Stimulated activated CD8-positive, alpha-beta memory T cell treated with anti-CD3 and anti-CD28 coated beads, Interleukin-4, amount 100 ng/mL, for 48 hours (primary cell): ENCODE results near the gene AUTS2.

Experiments
- DNase-seq: peaks from one replicate; pipeline ENCODE4 v3.0.0-alpha.2; 2020

AUTS2 gene

GRCh38 chr7:70015353-70015752 is 417.1 kb downstream of the AUTS2 start:
- no peak for DNase-seq

GRCh38 chr7:70016044-70016770 is 417.9 kb downstream of the AUTS2 start:
- no peak for DNase-seq

- DNase-seq, result no peak
Observed at GRCh38 chr7:70017357-70017756, 419.1 kb downstream of the AUTS2 start.

GRCh38 chr7:70018700-70019099 is 420.4 kb downstream of the AUTS2 start:
- DNase-seq, result no peak

- DNase-seq, result no peak
Observed at GRCh38 chr7:70027867-70028266, 429.6 kb downstream of the AUTS2 start.

- no peak for DNase-seq
Observed at GRCh38 chr7:70028620-70029019, 430.3 kb downstream of the AUTS2 start.

- no peak for DNase-seq
Observed at GRCh38 chr7:70029993-70030392, 431.7 kb downstream of the AUTS2 start.

GRCh38 chr7:70030745-70031144 is 432.5 kb downstream of the AUTS2 start:
- DNase-seq, result no peak

GRCh38 chr7:70031245-70031644 is 433.0 kb downstream of the AUTS2 start:
- no peak for DNase-seq

GRCh38 chr7:70032649-70033048 is 434.4 kb downstream of the AUTS2 start:
- no peak for DNase-seq

GRCh38 chr7:70033226-70033625 is 435.0 kb downstream of the AUTS2 start:
- no peak for DNase-seq

- no peak for DNase-seq
Observed at GRCh38 chr7:70034999-70035398, 436.7 kb downstream of the AUTS2 start.

- DNase-seq, result no peak
Observed at GRCh38 chr7:70035519-70035918, 437.2 kb downstream of the AUTS2 start.

- DNase-seq, result no peak
Observed at GRCh38 chr7:70035955-70036354, 437.7 kb downstream of the AUTS2 start.

GRCh38 chr7:70036695-70037094 is 438.4 kb downstream of the AUTS2 start:
- no peak for DNase-seq

GRCh38 chr7:70037171-70037933 is 439.1 kb downstream of the AUTS2 start:
- no peak for DNase-seq

GRCh38 chr7:70040051-70040450 is 441.8 kb downstream of the AUTS2 start:
- DNase-seq, result no peak

- DNase-seq, result no peak
Observed at GRCh38 chr7:70040970-70041766, 442.9 kb downstream of the AUTS2 start.

- no peak for DNase-seq
Observed at GRCh38 chr7:70042533-70042932, 444.3 kb downstream of the AUTS2 start.

GRCh38 chr7:70043015-70043538 is 444.8 kb downstream of the AUTS2 start:
- no peak for DNase-seq

- DNase-seq, result no peak
Observed at GRCh38 chr7:70044064-70044463, 445.8 kb downstream of the AUTS2 start.

GRCh38 chr7:70044525-70044924 is 446.2 kb downstream of the AUTS2 start:
- no peak for DNase-seq

- DNase-seq, result no peak
Observed at GRCh38 chr7:70044981-70045380, 446.7 kb downstream of the AUTS2 start.
